IMR-90 (cell line): ENCODE data around the gene NOL12. TPM values are rescaled to one million over a fixed set of nuclear protein-coding genes. Genes with fewer than 3 reads are reported as not detected.
A peak's percentile ranks its signal among the peaks of the same experiment; 100 is the strongest.

Source experiments
- ATAC-seq: fragments of 200-7000 bp; cut with Tn5 transposase; 2 replicates; pipeline ENCODE4 v1.9.1; 2020; ENCODE audit warnings: low read depth, mild to moderate bottlenecking, moderate library complexity
- BruUV-seq: library from RNA; stranded (reverse); fragments of 400-500 nt; replicated peaks from 2 replicates; lab custom pipeline; 2021; lab: Mats Ljungman, UMichigan
- CTCF ChIA-PET: fragments of 300-600 bp; formaldehyde crosslinking; extraction: SDS; loops from one replicate; lab custom pipeline; 2021; ENCODE audit warnings: antibody characterized with exemption; lab: Yijun Ruan, JAX
- POLR2A ChIA-PET: fragments of 300-600 bp; sonication (Branson Sonifier 250); formaldehyde crosslinking; loops from one replicate; lab custom pipeline; 2022; ENCODE audit warnings: antibody characterized with exemption; ENCODE audit not compliant: unreplicated experiment; lab: Charles Lee
- DNase-seq: peaks from one replicate; pipeline ENCODE4 v3.0.0; 2013
- H2AFZ ChIP-seq: replicated peaks from 2 replicates; pipeline ENCODE3; 2013; ENCODE audit warnings: low read length, mild to moderate bottlenecking; ENCODE audit not compliant: poor library complexity
- H2AK5ac ChIP-seq: 2 replicates; pipeline ENCODE4 v1.6.1; 2013; ENCODE audit warnings: low read depth, low read length, inconsistent platforms
- H2AK9ac ChIP-seq: replicated peaks from 2 replicates; pipeline ENCODE3; 2013; ENCODE audit warnings: mild to moderate bottlenecking, low read depth, low read length, moderate library complexity; ENCODE audit not compliant: poor library complexity
- H2BK120ac ChIP-seq: 2 replicates; pipeline ENCODE4 v1.6.1; 2013; ENCODE audit warnings: low read depth, low read length, inconsistent platforms
- H2BK15ac ChIP-seq: 3 replicates; pipeline ENCODE4 v1.6.1; 2013; ENCODE audit warnings: low read depth, low read length, inconsistent platforms
- H2BK20ac ChIP-seq: 2 replicates; pipeline ENCODE4 v1.6.1; 2013; ENCODE audit warnings: low read depth, mild to moderate bottlenecking, inconsistent platforms, low read length, moderate library complexity
- H2BK5ac ChIP-seq: 2 replicates; pipeline ENCODE4 v1.6.1; 2013; ENCODE audit warnings: mild to moderate bottlenecking, low read depth, low read length, inconsistent platforms; ENCODE audit not compliant: poor library complexity, severe bottlenecking
- H3K14ac ChIP-seq: replicated peaks from 2 replicates; pipeline ENCODE4 v1.6.1; 2013; ENCODE audit warnings: low read depth, low read length, inconsistent platforms
- H3K18ac ChIP-seq: 2 replicates; pipeline ENCODE4 v1.6.1; 2013; ENCODE audit warnings: low read depth, low read length, control low read depth
- H3K23ac ChIP-seq: 2 replicates; pipeline ENCODE4 v1.6.1; 2013; ENCODE audit warnings: low read depth, low read length, inconsistent platforms
- H3K27ac ChIP-seq: 2 replicates; pipeline ENCODE4 v1.5.1; 2013; ENCODE audit warnings: mild to moderate bottlenecking, control low read depth, low read length; ENCODE audit not compliant: insufficient read depth
- H3K27me3 ChIP-seq: 2 replicates; pipeline ENCODE4 v1.6.1; 2013; ENCODE audit warnings: low read length; ENCODE audit not compliant: control insufficient read depth, insufficient read depth
- H3K36me3 ChIP-seq: 2 replicates; pipeline ENCODE4 v1.6.1; 2013; ENCODE audit warnings: low read length, mixed read lengths; ENCODE audit not compliant: control insufficient read depth, insufficient read depth
- H3K4ac ChIP-seq: 2 replicates; pipeline ENCODE4 v1.6.1; 2013; ENCODE audit warnings: low read depth, low read length, inconsistent platforms
- H3K4me1 ChIP-seq: 2 replicates; pipeline ENCODE4 v1.6.1; 2013; ENCODE audit warnings: low read length, mixed read lengths; ENCODE audit not compliant: control insufficient read depth, insufficient read depth
- H3K4me2 ChIP-seq: 2 replicates; pipeline ENCODE4 v1.6.1; 2013; ENCODE audit warnings: low read depth, mild to moderate bottlenecking, control low read depth, low read length, moderate library complexity
- H3K4me3 ChIP-seq: 2 replicates; pipeline ENCODE4 v1.5.1; 2013; ENCODE audit warnings: low read depth, mild to moderate bottlenecking, control low read depth, low read length, moderate library complexity; ENCODE audit not compliant: insufficient read depth
- H3K56ac ChIP-seq: 2 replicates; pipeline ENCODE4 v1.6.1; 2013; ENCODE audit warnings: low read length, inconsistent platforms; ENCODE audit not compliant: insufficient read depth; ENCODE audit errors: extremely low read depth
- H3K79me1 ChIP-seq, 2 experiments: 2 replicates each; pipeline ENCODE4 v1.6.1; 2013; ENCODE audit warnings: low read length in 2 of 2, inconsistent platforms in 1 of 2, low read depth in 1 of 2
- H3K9ac ChIP-seq: 2 replicates; pipeline ENCODE4 v1.6.1; 2013; ENCODE audit warnings: low read depth, low read length, control low read depth
- H3K9me1 ChIP-seq: 2 replicates; pipeline ENCODE4 v1.6.1; 2013; ENCODE audit warnings: low read length, inconsistent platforms; ENCODE audit not compliant: insufficient read depth
- H3K9me3 ChIP-seq: 2 replicates; pipeline ENCODE4 v1.6.1; 2013; ENCODE audit warnings: low read length; ENCODE audit not compliant: control insufficient read depth, insufficient read depth
- H4K20me1 ChIP-seq: 2 replicates; pipeline ENCODE4 v1.6.1; 2013; ENCODE audit warnings: low read length, inconsistent platforms; ENCODE audit not compliant: insufficient read depth
- H4K5ac ChIP-seq: 2 replicates; pipeline ENCODE4 v1.6.1; 2013; ENCODE audit warnings: mild to moderate bottlenecking, low read depth, low read length, control low read depth
- H4K8ac ChIP-seq, 2 experiments: 2 replicates each; pipeline ENCODE4 v1.6.1; 2013; ENCODE audit warnings: low read depth in 2 of 2, low read length in 2 of 2, control low read depth in 1 of 2, inconsistent platforms in 1 of 2
- H4K91ac ChIP-seq: 2 replicates; pipeline ENCODE4 v1.6.1; 2013; ENCODE audit warnings: low read depth, low read length, inconsistent platforms; ENCODE audit not compliant: insufficient read depth
- BHLHE40 ChIP-seq: fragments of 150-350 bp; IDR thresholded peaks from 2 replicates; pipeline ENCODE4 v1.6.1; 2016; ENCODE audit warnings: mild to moderate bottlenecking, low read depth, low read length
- CEBPB ChIP-seq: IDR thresholded peaks from 2 replicates; pipeline ENCODE4 v1.6.1; 2012; ENCODE audit warnings: low read depth, low read length, improper control_type of control experiment
- MAZ ChIP-seq: IDR thresholded peaks from 2 replicates; pipeline ENCODE4 v1.6.1; 2012; ENCODE audit warnings: low read depth, mild to moderate bottlenecking, low read length, improper control_type of control experiment, moderate library complexity, borderline replicate concordance
- MXI1 ChIP-seq: IDR thresholded peaks from 2 replicates; pipeline ENCODE4 v1.6.1; 2012; ENCODE audit warnings: low read depth, mild to moderate bottlenecking, low read length, moderate library complexity, borderline replicate concordance
- RAD21 ChIP-seq: IDR thresholded peaks from 2 replicates; pipeline ENCODE4 v1.6.1; 2012; ENCODE audit warnings: low read length, improper control_type of control experiment
- SMC3 ChIP-seq: fragments of 150-350 bp; IDR thresholded peaks from 2 replicates; pipeline ENCODE4 v1.6.1; 2016; ENCODE audit warnings: low read depth, mild to moderate bottlenecking, antibody characterized with exemption, low read length, moderate library complexity
- WGBS, 2 experiments: methylation state at CpG; one replicate each; pipeline versions ENCODE4 v1.1.5 to v1.1.7; 2013; ENCODE audit warnings: missing lambda C conversion rate in 2 of 2; ENCODE audit not compliant: insufficient read length in 1 of 2; ENCODE audit errors: extremely low coverage in 2 of 2; 5-methylcytosine and 5-hydroxymethylcytosine counted together
- dilution Hi-C: fragments of 300-500 bp; cut with HindIII; formaldehyde crosslinking; loops from one replicate; pipeline ENCODE4 v1.14.3; 2018; ENCODE audit warnings: low sequenced_read_pairs; ENCODE audit not compliant: unreplicated experiment
- in situ Hi-C: fragments of 300-500 bp; cut with MboI; formaldehyde crosslinking; loops from 3 replicates; pipeline ENCODE4 v1.14.3; 2019; ENCODE audit warnings: low sequenced_read_pairs, inconsistent platforms, mixed read lengths
- intact Hi-C: fragments of 100-400 bp; cut with micrococcal nuclease; formaldehyde crosslinking; loops from 2 replicates; pipeline ENCODE4 v1.10.0; 2022
- polyA plus RNA-seq, 3 experiments: library from polyadenylated mRNA; depleted of rRNA; stranded (reverse); fragments of >200 nt; gene quantifications; 2 replicates each; pipeline ENCODE4 v1.2.3, GENCODE V29; 2012; ENCODE audit warnings: low replicate concordance in 1 of 3
- total RNA-seq: library from RNA; depleted of rRNA; stranded (reverse); fragments of >200 nt; gene quantifications from 2 replicates; pipeline ENCODE4 v1.2.3, GENCODE V29; 2012
- TF ChIP-seq, protein P1 (sequence below): conservative IDR thresholded peaks from 2 replicates; pipeline ENCODE4 v1.5.1; 2012; ENCODE audit warnings: mild to moderate bottlenecking, low read depth, low read length, improper control_type of control experiment

Gene NOL12
- total and polyA plus RNA-seq, 2 of the 4 experiments (the other 2 are of a cell fraction) = 16.0 to 25.6 TPM

GRCh38 chr22:37696657-37697537 lies 10.8 kb downstream of the NOL12 start, which contains the start of gene TRIOBP:
Gene TRIOBP, plus strand, starts transcription at chr22:37697048. Its CDS starts 4,318 bp downstream, at chr22:37701366.
- no peak for TF ChIP-seq CEBPB
- peak; percentile 82 for TF ChIP-seq BHLHE40
- no peak for TF ChIP-seq MXI1
- TF ChIP-seq, protein P1, sequence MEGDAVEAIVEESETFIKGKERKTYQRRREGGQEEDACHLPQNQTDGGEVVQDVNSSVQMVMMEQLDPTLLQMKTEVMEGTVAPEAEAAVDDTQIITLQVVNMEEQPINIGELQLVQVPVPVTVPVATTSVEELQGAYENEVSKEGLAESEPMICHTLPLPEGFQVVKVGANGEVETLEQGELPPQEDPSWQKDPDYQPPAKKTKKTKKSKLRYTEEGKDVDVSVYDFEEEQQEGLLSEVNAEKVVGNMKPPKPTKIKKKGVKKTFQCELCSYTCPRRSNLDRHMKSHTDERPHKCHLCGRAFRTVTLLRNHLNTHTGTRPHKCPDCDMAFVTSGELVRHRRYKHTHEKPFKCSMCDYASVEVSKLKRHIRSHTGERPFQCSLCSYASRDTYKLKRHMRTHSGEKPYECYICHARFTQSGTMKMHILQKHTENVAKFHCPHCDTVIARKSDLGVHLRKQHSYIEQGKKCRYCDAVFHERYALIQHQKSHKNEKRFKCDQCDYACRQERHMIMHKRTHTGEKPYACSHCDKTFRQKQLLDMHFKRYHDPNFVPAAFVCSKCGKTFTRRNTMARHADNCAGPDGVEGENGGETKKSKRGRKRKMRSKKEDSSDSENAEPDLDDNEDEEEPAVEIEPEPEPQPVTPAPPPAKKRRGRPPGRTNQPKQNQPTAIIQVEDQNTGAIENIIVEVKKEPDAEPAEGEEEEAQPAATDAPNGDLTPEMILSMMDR = peak; percentile 53
- TF ChIP-seq MAZ = peak; percentile 82
- TF ChIP-seq RAD21 = peak; percentile 44
- TF ChIP-seq SMC3 = peak; percentile 44
- peak within 1 kb of the TSS; percentile 22; the same call in 1 of the 2 replicates for H3K4me3 ChIP-seq
- POLR2A ChIA-PET = interaction anchor here (0.6 kb wide), 2 partner anchors 9 to 111 kb away, joined by 5 to 10 read pairs; no protein-coding TSS in a partner anchor

More at GRCh38 chr22:37696657-37697537, 10.8 kb downstream of the NOL12 start, which contains the start of gene TRIOBP:
- Histone ChIP-seq H3K9ac (peak within 1 kb of the TSS; percentile 40; the same call in 1 of the 2 replicates), H3K4ac (peak within 1 kb of the TSS; percentile 58), H2BK5ac (peak within 1 kb of the TSS; percentile 15), H3K79me1 (peaks cover 0 to 18% of the 10 kb centered on the region in 2 experiments; a peak in 2 of 4 replicates), H3K4me1 (peaks cover 8% of the 10 kb centered on the region), H2AK5ac (peak within 1 kb of the TSS; percentile 75), H2BK20ac (peak within 1 kb of the TSS; percentile 3), H4K8ac (peak within 1 kb of the TSS; percentile 50 to 82; a peak in 3 of 4 replicates), H3K23ac (peak within 1 kb of the TSS; percentile 72; the same call in 1 of the 2 replicates), H2AFZ (peak within 1 kb of the TSS; percentile 94), H3K14ac (peak within 1 kb of the TSS; percentile 88), H4K20me1 (no peaks in the 10 kb centered on the region), H3K9me1 (peaks cover 15% of the 10 kb centered on the region; the same call in 1 of the 2 replicates), H2AK9ac (peak within 1 kb of the TSS; percentile 95), H2BK120ac (peak within 1 kb of the TSS; percentile 53; the same call in 1 of the 2 replicates), H4K5ac (no peak within 1 kb of the TSS; the same call in 1 of the 2 replicates), H3K4me2 (peak within 1 kb of the TSS; percentile 38), H2BK15ac (peak within 1 kb of the TSS; percentile 47; the same call in 1 of the 3 replicates), H3K56ac (no peak within 1 kb of the TSS), H4K91ac (peak within 1 kb of the TSS; percentile 21; the same call in 1 of the 2 replicates), H3K18ac (peak within 1 kb of the TSS; percentile 0; the same call in 1 of the 2 replicates), H3K9me3 (no peaks in the 10 kb centered on the region), H3K27me3 (no peaks in the 10 kb centered on the region), H3K36me3 (peaks cover 6% of the 10 kb centered on the region), H3K27ac (no peak within 1 kb of the TSS)
- intact Hi-C loops (loop anchor here (5.0 kb wide), 1 partner anchor 45 kb away; no protein-coding TSS in a partner anchor), dilution Hi-C loops (no loop called here), in situ Hi-C loops (no loop called here)
- ATAC-seq (peak; percentile 100), DNase-seq (peak; percentile 91)
- CTCF ChIA-PET = interaction anchor here (0.7 kb wide), 1 partner anchor 54 kb away, joined by 3 read pairs; no protein-coding TSS in a partner anchor
- no CpG with 5 or more reads among the region's 39 CpGs for WGBS, 2 experiments
- no TSS peak for BruUV-seq
